ENCODE results near the gene RASL11B.

RASL11B gene

GRCh38 chr4:52837716-52838558, 24.2 kb upstream of the RASL11B start:
- peak; percentile 80 for DNase-seq (ENCODE audit: low read depth)
- TF ChIP-seq CTCF (conservative IDR thresholded peaks at IDR 0.05; ENCODE audit: low read length) = no peak
- H3K4me3 ChIP-seq (ENCODE audit: low read length) = no peak overlapping the region

- no peak for TF ChIP-seq CTCF (conservative IDR thresholded peaks at IDR 0.05; ENCODE audit: low read length)
- H3K4me3 ChIP-seq (ENCODE audit: low read length) = no peak overlapping the region
- no peak for DNase-seq (ENCODE audit: low read depth)
These were observed 23.2 kb upstream of the RASL11B start for GRCh38 chr4:52838729-52839586.

- H3K4me3 ChIP-seq (ENCODE audit: low read length) = no peak overlapping the region
- no peak for TF ChIP-seq CTCF (conservative IDR thresholded peaks at IDR 0.05; ENCODE audit: low read length)
- no peak for DNase-seq (ENCODE audit: low read depth)
These were observed 21.4 kb upstream of the RASL11B start for GRCh38 chr4:52840531-52841370.

GRCh38 chr4:52841682-52842456, 20.2 kb upstream of the RASL11B start:
- peak; percentile 36 for DNase-seq (ENCODE audit: low read depth)
- no peak for TF ChIP-seq CTCF (conservative IDR thresholded peaks at IDR 0.05; ENCODE audit: low read length)
- H3K4me3 ChIP-seq (ENCODE audit: low read length) = no peak overlapping the region

- H3K4me3 ChIP-seq (ENCODE audit: low read length) = no peak overlapping the region
- DNase-seq (ENCODE audit: low read depth) = no peak
- no peak for TF ChIP-seq CTCF (conservative IDR thresholded peaks at IDR 0.05; ENCODE audit: low read length)
These were observed 19.3 kb upstream of the RASL11B start for GRCh38 chr4:52842792-52843191.

GRCh38 chr4:52843351-52843750, 18.8 kb upstream of the RASL11B start:
- no peak overlapping the region for H3K4me3 ChIP-seq (ENCODE audit: low read length)
- TF ChIP-seq CTCF (conservative IDR thresholded peaks at IDR 0.05; ENCODE audit: low read length) = no peak
- no peak for DNase-seq (ENCODE audit: low read depth)

All from AG10803 (cell line).